DMS 273 treated with DMSO at 0.1 percent for 48 hours (cell line): Measurements from ENCODE around the gene PEX14.

Experiments
- DNase-seq: peaks from one replicate; lab custom pipeline; 2025; lab: John Stamatoyannopoulos, UW

The PEX14 gene

DNA sequence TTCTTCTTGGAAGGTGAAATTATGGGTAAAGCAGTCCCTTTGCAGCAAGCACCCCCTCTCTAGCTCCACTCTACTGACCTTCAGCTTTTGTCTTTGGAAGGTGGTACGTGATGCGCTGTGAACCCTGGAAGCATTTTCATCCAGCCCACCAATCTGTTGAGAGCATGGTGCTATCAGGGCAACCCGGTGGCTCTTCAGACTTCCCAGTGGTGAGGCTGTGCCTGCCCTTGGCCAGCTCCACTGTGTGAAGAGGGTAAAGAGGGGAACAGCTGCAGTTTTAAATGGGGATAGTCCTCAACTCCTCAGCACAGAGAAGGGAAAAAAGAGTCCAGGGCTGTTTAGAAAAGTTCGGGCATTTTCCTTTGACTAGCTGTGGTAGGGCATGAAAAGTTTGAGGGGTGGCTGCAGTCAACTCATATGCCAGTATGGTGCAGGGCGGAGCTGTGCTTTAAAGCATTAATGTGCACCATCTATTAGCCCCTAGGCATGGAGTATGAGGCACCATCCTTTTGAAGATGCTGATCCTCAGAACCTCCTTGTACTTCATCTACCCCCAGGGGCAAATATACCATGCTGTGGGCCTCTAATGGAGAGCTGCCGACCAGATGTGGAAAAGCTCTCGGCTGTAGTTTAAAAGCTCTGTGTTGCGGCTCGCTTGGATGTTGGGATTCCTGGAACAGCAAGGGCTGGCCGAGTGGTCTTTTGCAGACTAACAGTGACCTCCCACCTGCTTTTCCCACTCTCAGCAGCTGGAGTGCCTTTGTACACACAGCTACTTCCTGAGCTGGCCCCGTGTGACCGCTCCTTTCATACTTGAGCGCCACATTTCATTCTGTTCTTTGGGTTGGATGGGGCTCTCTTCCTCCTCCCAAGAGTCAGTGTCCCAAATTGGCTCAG lies 123.0 kb downstream of the PEX14 start:
- no peak for DNase-seq

DNA sequence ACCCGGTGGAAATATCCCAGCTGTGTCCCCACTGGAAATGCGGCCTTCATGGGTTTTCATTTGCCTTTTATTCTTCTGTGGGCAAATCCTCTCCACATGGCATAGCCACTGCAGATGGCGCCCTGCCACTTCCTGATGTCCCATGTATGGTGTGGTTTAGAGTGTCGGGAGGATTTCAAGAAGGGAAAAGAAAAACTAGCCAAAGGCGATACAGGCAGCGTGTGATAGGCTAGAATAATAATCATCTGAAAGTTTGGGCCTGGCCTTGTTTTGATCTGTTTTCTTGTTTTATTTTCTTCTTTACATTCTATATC lies 123.6 kb downstream of the PEX14 start:
- DNase-seq: peak; percentile 29

DNA sequence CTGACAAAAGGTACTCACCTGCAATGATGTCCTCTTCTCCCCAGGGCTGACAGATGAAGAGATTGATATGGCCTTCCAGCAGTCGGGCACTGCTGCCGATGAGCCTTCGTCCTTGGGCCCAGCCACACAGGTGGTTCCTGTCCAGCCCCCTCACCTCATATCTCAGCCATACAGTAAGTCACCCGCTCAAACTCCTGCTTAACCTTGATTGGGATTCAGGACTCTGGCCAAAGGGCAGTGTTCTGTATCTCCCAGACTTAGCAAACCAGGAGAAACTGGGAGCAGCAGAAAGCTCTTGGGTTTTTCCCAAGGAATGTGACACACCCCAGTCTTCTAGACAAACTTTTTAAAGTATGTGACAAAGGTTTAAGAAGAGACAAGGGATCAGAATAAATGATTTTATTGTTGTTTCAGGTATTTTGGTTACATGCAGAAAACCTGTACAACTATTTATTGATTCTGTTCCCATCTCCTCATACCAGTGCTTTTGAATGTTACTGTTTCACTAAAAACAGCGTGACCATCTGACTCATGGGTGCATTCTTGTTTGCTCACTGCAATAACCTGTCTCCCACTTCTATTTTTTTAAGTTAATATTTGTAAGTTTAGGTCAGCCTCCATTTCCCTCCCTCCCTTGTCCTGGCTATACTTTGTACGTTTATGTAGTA lies 124.6 kb downstream of the PEX14 start:
- DNase-seq: no peak

DNA sequence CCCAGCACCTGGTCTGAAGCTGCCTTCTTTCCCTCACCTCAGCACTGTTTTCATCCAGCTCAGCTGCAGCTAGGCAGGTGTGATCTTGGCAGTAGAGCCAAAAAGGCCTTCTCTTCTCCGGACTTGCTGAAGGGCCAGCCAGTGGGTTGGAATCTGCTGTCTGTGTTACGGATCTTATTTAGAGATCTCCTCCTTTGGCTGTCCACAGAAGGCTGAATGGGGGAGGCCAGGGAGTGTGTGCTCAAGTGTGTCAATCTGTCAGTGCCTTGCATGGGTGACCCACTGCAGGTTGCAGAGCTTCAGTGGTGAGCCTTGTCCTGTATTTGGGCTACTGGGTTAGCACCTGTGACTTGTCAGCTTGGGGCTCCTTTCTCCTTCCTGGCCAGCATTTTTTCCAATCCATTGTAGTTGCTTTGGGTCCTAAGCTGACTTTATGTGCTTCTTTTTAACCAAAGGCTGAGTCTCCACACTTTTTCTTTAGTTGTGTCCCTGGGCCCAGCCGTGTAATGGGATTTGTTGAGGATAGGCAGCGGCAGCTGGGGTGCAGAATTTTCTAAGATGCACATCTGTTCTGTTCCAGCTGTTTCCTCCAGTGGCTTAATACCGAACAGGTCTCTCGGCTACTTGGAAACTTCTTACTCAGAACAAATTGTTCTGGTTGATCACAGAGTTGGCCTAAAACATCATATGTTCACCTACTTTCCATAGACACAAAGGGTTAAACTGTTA lies 126.8 kb downstream of the PEX14 start:
- no peak for DNase-seq

DNA sequence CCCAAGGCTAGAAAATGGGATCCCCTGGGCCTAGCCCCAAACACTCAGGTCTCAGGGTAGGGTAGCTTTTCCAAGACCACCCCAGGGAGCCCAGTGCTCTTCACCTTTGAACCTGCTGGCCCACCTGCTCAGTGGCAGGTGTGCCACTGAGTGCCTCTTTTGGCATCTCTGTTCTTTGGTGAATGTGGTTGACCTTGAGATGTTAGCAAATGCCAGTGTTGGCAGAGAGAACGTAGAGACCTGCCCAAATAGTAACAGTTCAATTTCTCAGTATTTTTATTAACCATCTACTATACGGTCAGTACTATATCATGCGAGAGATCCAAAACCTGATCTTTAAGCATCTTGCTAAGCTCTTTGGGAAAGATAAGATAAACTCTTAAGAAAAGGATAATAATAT lies 128.2 kb downstream of the PEX14 start:
- no peak for DNase-seq

DNA sequence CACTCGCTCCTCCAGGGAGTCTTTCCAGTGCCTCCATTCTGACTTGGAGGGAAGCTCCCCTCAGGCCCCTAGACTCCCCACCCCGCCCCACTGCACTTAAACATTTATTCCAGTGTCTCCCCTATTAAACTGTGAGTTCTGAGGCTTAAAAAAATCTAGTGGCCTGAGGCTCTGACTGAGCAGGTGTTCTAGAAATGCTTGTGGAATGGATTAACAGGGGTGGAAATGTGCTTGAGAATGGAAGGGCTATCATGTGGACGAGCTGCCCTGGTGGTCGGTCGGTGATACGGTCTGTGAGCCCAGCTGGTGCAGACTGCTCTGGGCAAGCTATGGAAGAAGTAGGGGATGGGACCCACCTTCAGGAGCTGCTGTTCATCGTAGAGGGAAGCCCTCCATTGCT lies 130.2 kb downstream of the PEX14 start:
- no peak for DNase-seq

DNA sequence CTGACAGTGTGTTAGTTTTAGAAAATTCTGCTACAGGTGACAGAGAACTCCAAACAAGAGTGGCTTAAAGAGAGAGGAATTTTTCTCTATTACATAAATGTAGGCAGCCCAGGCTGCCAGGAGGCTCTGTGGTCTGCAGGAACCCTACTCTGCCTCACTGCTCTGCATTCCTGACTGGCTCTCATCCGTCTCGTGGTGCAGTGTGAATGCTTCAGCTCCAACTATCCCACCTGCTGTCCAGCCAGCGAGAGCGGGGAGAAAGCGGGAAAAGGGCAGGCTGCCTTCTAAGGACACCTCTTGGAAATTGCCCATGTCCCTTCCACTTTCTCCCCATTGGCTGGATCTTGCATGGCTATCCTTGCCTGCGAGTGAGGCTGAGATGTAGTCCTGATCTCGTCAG lies 131.3 kb downstream of the PEX14 start:
- DNase-seq: no peak

DNA sequence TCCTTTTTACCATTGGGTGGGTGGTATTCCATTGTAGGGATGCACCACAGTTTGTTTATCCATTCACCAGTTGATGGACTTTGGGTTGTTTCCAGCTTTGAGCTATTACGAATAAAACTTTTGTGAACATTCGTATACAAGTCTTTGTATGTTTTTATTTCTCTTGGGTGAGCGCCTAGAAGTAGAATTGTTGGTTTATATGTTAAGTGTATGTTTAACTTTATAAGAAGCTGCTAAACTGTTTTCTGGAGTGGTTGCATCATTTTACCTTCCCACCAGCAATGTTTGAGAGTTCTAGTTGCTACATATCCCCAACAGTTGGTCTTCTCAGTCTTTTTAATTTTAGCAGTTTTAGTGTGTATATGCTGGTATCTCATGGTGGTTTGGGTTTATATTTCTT lies 132.5 kb downstream of the PEX14 start:
- DNase-seq: no peak

DNA sequence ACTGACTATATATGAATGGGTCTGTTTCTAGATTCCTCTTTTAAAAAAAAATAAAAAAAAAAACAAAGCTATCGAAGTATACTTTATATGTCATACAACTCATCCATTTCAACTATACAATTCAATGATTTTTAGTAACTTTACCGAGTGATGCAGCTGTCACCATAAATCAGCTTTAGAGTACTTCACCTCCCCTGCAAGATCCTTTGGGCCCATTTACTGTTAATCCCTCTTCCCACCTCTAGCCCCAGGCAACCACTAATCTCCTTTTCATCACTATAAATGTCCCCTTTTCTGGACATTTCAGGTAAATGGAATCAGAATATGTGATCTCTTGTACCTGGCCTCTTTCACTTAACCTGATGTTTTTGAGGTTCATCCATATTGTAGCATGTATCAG lies 133.9 kb downstream of the PEX14 start:
- no peak for DNase-seq

DNA sequence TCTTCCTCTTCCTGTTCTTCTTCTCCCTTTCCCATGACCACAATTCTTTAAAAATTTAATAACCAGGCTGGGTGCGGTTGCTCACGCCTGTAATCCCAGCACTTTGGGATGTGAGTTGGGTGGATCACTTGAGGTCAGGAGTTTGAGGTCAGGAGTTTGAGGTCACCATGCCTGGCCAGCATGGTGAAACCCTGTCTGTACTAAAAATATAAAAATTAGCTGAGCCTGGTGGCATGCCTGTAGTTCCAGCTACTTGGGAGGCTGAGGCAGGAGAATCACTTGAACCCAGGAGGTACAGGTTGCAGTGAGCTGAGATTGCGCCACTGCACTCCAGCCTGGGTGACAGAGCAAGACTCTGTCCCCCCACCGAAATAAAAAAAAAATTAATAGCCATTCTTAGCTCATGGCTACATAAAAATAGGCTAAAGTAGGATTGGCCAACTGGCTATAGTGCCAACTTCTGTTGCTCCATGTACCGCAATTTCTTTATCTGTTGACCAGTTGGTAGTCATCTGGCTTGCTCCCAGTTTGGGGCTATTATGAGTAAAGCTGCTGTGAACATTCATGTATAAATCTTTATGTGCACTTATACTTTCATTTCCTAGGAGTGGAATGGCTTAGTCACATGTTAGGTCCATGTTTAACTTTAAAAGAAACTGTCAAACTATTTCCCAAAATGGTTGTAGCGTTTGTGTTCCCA lies 136.3 kb downstream of the PEX14 start:
- no peak for DNase-seq

DNA sequence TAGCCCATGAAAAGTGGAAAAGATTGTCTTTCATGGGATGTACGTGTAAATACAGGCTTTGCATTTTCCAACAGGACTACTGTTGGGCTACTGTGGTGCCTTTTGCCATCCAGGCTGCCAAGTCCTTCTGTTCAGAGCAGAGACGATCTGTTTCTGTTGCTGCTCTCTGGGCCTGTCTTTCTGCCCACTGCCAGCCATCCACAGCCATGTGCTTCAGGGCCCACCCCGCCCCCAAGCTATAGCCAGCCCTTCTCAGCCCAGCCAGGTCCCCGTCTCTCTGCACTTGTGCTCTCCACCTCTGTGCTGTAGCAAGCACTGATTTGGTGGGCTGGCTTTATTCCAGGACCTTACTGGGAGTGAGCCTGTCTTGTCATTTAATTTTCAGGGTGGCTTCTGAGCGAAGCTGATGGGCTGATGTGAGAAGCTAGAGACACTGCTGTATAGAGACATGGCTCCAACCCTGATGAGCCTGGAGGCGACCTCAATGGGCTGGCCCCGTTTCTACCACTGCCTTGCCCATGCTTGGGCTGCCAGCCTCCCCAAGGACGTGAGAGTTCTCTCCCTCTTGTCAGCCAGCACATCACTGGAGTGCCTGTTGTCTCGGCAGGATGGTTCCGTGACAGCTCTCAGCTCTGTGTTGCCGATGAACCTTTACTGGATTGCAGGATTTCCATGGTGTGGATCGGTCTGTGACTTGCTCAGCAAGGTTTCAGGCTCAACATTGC lies 137.8 kb downstream of the PEX14 start:
- no peak for DNase-seq

DNA sequence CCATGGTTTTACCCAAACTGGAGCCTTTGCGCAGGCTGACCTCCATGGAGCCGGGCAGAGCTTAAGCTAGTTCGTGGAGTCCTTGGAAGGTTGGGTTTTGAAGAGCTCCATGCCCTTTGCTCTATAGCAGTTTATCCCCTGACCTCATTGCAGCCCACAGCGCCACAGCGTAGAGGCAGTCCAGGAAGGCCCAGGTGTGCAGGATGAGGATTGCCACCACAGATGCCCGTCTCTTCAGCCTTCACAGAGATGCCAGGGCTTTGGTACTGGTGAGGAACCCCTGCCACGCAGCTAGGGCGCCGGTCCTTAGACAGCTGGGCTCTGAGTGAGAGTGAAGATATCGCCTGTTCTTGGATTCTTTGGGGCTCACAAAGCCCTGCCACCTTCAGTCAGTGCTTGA lies 138.6 kb downstream of the PEX14 start:
- DNase-seq: no peak

DNA sequence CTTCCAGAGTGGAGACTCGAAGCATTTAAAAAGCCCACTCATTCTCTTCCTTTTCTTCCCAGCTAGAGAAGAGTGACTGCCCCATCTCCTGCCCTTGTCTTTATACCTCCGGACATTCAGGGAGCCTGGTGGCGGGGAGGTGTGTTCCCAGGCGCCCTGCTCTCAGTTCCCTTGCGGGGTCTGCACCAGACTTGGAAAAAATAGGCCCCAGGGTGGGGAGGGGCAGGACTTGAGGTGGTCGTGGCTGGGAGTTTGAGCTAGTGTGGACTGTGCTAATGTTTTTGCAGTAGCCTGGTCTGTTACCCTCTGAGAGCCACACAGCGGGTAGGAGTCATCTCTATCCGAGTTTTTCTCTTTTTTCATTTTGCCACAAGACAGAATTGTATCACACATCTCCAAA lies 139.1 kb downstream of the PEX14 start:
- DNase-seq: no peak

DNA sequence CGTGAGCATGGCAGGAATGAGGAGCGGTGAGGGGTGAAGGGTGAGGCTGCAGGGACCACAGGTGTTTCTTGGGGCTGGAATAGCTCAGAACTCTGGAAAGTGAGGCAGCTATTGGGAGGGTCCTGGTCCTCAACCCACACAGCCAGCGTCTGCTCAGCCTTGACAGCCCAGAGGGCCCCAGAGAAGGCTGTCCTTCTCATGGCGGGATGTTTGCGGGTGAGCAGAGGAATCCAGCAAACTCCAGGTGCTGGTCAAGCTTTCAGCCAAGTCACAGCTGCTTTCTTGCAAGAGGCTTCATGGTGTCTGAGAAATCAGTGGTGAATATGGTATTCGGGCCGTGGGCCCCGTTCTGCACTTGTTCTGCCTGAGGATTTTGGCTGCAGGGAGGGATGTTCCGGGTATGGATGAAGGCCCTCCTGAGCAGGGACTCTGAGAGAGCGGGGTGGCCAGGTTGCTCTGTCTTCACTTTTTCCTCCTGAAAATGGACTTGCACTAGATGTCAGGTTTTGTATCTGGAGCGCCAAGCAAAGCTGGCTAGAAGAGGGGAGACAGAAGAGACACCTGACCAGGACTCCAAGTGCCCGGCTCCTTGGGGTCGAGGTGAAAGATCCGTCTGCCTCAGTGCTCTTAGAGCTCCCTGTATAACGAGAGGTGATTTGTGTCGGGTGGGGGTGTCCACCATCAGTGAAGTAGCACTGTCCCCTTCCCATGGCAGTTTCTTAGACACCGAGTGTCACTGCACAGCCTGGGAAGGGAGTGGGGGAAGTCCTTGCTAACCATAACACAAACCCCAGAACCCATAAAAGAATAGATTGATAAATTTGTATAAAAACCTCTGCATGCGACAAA lies 139.9 kb downstream of the PEX14 start:
- no peak for DNase-seq

DNA sequence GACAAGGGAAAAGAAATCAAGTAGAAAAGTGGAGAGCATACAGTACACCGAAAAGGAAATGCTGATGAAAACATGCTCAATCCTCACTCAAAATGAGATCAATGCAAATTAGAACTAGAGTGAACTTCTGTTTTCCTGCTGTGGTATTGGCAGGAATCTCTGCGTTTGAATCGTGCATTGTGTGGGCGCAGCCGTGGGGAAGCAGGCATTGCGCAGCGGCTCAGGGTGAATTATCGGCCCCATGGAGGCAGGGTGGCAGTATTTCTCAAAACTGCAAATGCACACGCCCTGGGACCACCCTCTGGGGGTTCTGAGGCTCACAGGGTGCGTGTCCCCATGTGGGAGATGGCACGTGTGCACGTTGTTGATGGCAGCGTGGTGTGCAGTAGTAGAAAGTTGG lies 140.6 kb downstream of the PEX14 start:
- DNase-seq: no peak

DNA sequence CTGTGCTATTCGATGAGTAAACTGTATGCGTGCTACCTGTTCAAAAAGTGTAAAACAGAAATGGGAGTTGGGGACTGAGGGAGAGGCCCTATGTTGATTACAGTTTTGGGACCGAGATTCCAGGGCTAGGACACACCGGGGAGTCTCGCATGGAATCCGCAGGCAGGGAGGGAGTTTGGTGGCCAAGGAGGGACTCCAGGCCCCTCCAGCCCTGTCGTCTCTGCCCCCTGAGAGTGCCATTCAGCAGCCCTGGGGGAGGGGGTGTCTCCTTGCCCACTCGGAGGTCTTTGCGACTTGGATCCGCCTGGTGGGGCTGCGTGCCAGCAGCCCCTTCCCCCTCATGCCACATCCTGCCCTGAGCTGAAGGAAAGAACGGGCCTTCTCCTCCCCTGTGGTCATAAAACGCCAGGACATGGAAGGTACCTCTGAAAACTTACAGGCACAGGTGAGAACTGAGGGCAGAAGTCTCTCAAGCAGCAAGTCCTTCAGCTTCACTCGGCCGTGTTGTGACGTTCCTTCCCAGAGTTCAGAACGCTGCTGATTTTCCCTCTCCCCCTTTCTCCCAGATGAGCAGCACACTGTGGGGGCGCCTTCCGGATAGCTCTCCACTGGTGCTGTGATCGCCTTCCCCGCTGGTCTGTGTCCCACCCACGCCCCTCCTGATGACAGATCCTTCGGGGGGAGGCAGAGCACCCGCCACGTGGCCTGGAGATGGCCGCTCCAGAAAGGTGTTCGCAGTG lies 141.4 kb downstream of the PEX14 start:
- no peak for DNase-seq

DNA sequence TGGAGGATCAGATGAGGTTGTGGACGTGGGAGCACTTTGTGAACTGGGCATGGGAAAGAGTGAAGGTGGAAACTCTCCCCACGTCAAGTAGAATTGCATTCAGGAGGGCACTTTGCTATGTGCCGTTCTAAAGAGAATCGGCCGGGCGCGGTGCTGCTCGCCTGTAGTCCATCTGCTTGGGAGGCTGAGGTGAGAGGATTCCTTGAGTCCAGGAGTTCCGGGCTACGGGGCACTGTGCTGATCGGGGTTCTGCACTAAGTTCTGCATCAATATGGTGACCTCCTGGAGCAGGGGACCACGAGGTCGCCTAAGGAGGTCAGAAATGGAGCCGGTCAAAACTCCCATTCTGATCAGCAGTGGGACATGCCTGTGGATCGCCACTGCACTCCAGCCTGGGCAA lies 141.9 kb downstream of the PEX14 start:
- no peak for DNase-seq

DNA sequence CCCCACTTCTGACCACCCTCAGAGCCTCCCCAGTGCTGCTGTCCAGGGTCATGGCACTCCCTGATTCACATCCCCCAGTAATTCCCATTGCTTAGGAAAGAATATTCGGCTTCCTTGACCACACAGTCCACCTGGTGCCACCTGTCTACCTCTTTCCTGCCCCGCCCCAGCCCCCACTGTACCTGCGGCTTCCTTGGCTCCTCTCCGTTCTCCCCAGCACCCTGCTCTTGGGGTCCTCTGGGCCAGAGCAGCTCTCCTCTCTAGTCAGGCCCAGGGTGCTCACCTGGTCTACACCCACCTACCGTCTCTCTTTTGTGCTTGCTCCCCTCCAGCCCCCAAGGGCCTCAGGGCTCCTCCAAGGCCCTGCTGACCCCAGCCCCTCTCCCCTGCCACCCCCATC lies 142.6 kb downstream of the PEX14 start:
- DNase-seq: no peak

DNA sequence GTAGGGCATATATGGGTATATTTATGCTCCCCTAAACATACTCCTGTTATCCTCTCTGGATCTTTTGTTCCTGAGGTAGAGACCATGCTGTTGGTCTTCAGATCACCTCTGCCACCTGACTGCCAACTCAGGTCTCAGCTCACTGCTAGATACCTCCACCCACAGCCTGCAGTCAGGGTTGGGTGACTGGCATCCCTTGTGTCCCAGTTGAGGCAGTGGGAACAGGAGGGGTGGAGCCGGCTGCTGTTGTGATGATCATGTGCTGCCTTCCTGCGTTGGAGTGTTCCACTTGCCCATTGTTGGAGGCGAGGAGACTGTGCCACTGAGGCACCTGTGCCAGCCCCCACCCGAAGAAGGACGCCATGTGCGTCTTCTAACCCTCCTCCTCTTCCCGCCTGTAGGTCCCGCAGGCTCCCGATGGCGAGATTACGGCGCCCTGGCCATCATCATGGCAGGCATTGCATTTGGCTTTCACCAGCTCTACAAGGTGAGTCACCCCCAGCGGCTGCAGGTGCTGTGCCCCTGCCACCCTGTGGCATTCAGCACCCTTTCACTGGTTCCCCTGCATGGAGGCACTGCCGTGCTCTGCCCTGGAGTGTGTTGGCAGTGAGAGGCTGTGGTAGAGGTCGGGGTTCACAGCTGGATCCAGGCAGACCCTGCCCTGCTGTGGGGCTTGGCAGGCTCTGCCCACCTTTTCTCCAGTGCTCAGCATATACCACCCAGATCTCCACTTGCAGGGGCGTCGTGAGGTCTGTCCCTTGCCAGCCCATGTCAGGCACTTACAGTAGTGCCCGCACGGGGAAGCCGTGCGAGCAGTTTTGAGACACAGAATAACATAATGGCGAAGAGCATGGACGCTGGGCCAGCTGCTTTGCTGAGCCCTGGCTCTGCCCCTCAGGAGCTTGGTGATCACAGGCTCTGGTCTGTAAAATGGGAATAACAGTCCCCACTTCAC lies 143.5 kb downstream of the PEX14 start:
- DNase-seq: no peak
